SK-N-SH (cell line): ENCODE measurements around the gene GARRE1.

Source experiments
- CTCF ChIP-seq: fragments of 200-600 bp; sonication (generic); IDR thresholded peaks from 2 replicates; pipeline ENCODE4 v1.6.1; 2017; ENCODE audit warnings: antibody characterized with exemption, mild to moderate bottlenecking, moderate library complexity
- IRF3 ChIP-seq: fragments of 150-350 bp; IDR thresholded peaks from 2 replicates; pipeline ENCODE4 v1.6.1; 2016; ENCODE audit warnings: mild to moderate bottlenecking, low read depth, low read length
- MAX ChIP-seq: IDR thresholded peaks from 2 replicates; pipeline ENCODE4 v1.4.0; 2012; ENCODE audit warnings: low read depth
- MXI1 ChIP-seq: IDR thresholded peaks from 2 replicates; pipeline ENCODE4 v1.6.1; 2012; ENCODE audit warnings: mild to moderate bottlenecking, low read depth, low read length, improper control_type of control experiment
- RFX5 ChIP-seq: IDR thresholded peaks from 2 replicates; pipeline ENCODE4 v1.6.1; 2012; ENCODE audit warnings: mild to moderate bottlenecking, improper control_type of control experiment, low read length
- SIN3A ChIP-seq: IDR thresholded peaks from 2 replicates; pipeline ENCODE4 v1.6.1; 2012; ENCODE audit warnings: low read depth, mild to moderate bottlenecking, low read length, moderate library complexity, borderline replicate concordance
- TAF1 ChIP-seq: IDR thresholded peaks from 2 replicates; pipeline ENCODE4 v1.6.1; 2012; ENCODE audit warnings: low read depth, mild to moderate bottlenecking, low read length, moderate library complexity, borderline replicate concordance
- TCF12 ChIP-seq: IDR thresholded peaks from 2 replicates; pipeline ENCODE4 v1.4.0; 2012

GRCh38 chr19:34228762-34229161 lies 25.6 kb upstream of the GARRE1 start:
- no peak for TF ChIP-seq MXI1
- TF ChIP-seq TCF12 = no peak
- no peak for TF ChIP-seq CTCF
- TF ChIP-seq IRF3 = no peak
- no peak for TF ChIP-seq MAX
- no peak for TF ChIP-seq RFX5
- no peak for TF ChIP-seq TAF1
- no peak for TF ChIP-seq SIN3A
